ENCODE measurements around the gene ALDH3B2. TPM values are rescaled to one million over a fixed set of nuclear protein-coding genes. Genes with fewer than 3 reads are reported as not detected.
A peak's percentile ranks its signal among the peaks of the same experiment; 100 is the strongest.

Gene ALDH3B2
- polyA plus RNA-seq, 3 donors: not detected

- Histone ChIP-seq H3K36me3 (replicated peaks in 1 of 2; ENCODE audit: control insufficient read depth in 1 of 2, insufficient read depth in 2 of 2, low read length in 2 of 2) (no peaks in the 10 kb centered on the region), H3K79me2 (ENCODE audit: insufficient read depth, low read length) (no peaks in the 10 kb centered on the region), H2AFZ (ENCODE audit: insufficient read depth, low read depth, low read length, poor library complexity, severe bottlenecking) (peak overlapping the region; percentile 79), H3K4me3 (replicated peaks in 1 of 3; ENCODE audit: low read depth in 2 of 3, low read length in 3 of 3) (peak overlapping the region; percentile 45 to 82 (median 45)), H4K20me1 (ENCODE audit: insufficient read depth, low read length) (no peaks in the 10 kb centered on the region), H3K27me3 (ENCODE audit: control insufficient read depth in 2 of 2, insufficient read depth in 2 of 2, low read length in 2 of 2) (peaks cover 0 to 20% of the 10 kb centered on the region in 2 donors), H3K9ac (ENCODE audit: insufficient read depth, low read length, poor library complexity, severe bottlenecking) (peak overlapping the region; percentile 67), H3K9me3 (replicated peaks in 1 of 2; ENCODE audit: control insufficient read depth in 1 of 2, insufficient read depth in 1 of 2, low read length in 2 of 2) (peaks cover 0 to 4% of the 10 kb centered on the region in 2 donors), H3K4me2 (replicated peaks; ENCODE audit: extremely low read depth, low read length, poor library complexity, severe bottlenecking) (peak overlapping the region; percentile 75), H3K27ac (ENCODE audit: low read depth in 1 of 2, low read length in 2 of 2) (no peak overlapping the region), H3K4me1 (ENCODE audit: control insufficient read depth in 1 of 2, insufficient read depth in 2 of 2, low read length in 2 of 2) (peaks cover 41 to 50% of the 10 kb centered on the region in 2 donors)
- Mint-ChIP-seq H3K4me1 (peaks cover 45% of the 10 kb centered on the region), H3K27ac (peak overlapping the region in 4 of 7 donors; percentile 20 to 86 (median 38)), H3K4me3 (peak overlapping the region; percentile 85 to 94), H3K36me3 (no peaks in the 10 kb centered on the region), H3K27me3 (ENCODE audit: low read depth in 3 of 3) (peaks cover 15 to 33% (median 29%) of the 10 kb centered on the region in 3 donors), H3K9me3 (peaks cover 0 to 9% (median 4%) of the 10 kb centered on the region in 7 donors)
- no peak for DNase-seq
- TF ChIP-seq CTCF (IDR thresholded peaks at IDR 0.05): no peak
- WGBS (ENCODE audit: insufficient coverage): 66% methylated on average over 21 of the region's 22 CpGs
- intact Hi-C loops (cut with micrococcal nuclease): no loop called here
These were observed 24.6 kb downstream of the ALDH3B2 start for GRCh38 chr11:67649634-67650510.

- H3K36me3 Mint-ChIP-seq: no peaks in the 10 kb centered on the region
- peak; percentile 48 to 69 (median 56) for DNase-seq
- peaks cover 2 to 5% of the 10 kb centered on the region in 2 donors for H3K9me3 ChIP-seq (replicated peaks in 1 of 2; ENCODE audit: control insufficient read depth in 1 of 2, insufficient read depth in 1 of 2, low read length in 2 of 2)
- no peaks in the 10 kb centered on the region for H3K36me3 ChIP-seq (replicated peaks in 1 of 2; ENCODE audit: control insufficient read depth in 1 of 2, insufficient read depth in 2 of 2, low read length in 2 of 2)
- peak overlapping the region in 1 of 3 experiments; percentile 82 for H3K4me3 ChIP-seq (replicated peaks in 1 of 3; ENCODE audit: low read depth in 2 of 3, low read length in 3 of 3)
- peak overlapping the region in 1 of 2 donors; percentile 67 for H3K4me3 Mint-ChIP-seq
- peaks cover 0 to 20% of the 10 kb centered on the region in 2 donors for H3K27me3 ChIP-seq (ENCODE audit: control insufficient read depth in 2 of 2, insufficient read depth in 2 of 2, low read length in 2 of 2)
- no peaks in the 10 kb centered on the region for H4K20me1 ChIP-seq (ENCODE audit: insufficient read depth, low read length)
- H3K9ac ChIP-seq (ENCODE audit: insufficient read depth, low read length, poor library complexity, severe bottlenecking): no peak overlapping the region
- H3K4me1 ChIP-seq (ENCODE audit: control insufficient read depth in 1 of 2, insufficient read depth in 2 of 2, low read length in 2 of 2): peaks cover 41 to 50% of the 10 kb centered on the region in 2 donors
- 5% methylated on average over 9 of the region's 12 CpGs for WGBS (ENCODE audit: insufficient coverage)
- H3K4me2 ChIP-seq (replicated peaks; ENCODE audit: extremely low read depth, low read length, poor library complexity, severe bottlenecking): peak overlapping the region; percentile 75
- peaks cover 15 to 33% (median 29%) of the 10 kb centered on the region in 3 donors for H3K27me3 Mint-ChIP-seq (ENCODE audit: low read depth in 3 of 3)
- no peak overlapping the region for H3K27ac ChIP-seq (ENCODE audit: low read depth in 1 of 2, low read length in 2 of 2)
- H3K4me1 Mint-ChIP-seq: peaks cover 45% of the 10 kb centered on the region
- peak overlapping the region; percentile 17 for H2AFZ ChIP-seq (ENCODE audit: insufficient read depth, low read depth, low read length, poor library complexity, severe bottlenecking)
- peak overlapping the region in 1 of 7 donors; percentile 40 for H3K27ac Mint-ChIP-seq
- peaks cover 2 to 11% (median 4%) of the 10 kb centered on the region in 7 donors for H3K9me3 Mint-ChIP-seq
- intact Hi-C loops (cut with micrococcal nuclease): no loop called here
- no peaks in the 10 kb centered on the region for H3K79me2 ChIP-seq (ENCODE audit: insufficient read depth, low read length)
- TF ChIP-seq CTCF (IDR thresholded peaks at IDR 0.05): no peak
These were observed 25.4 kb downstream of the ALDH3B2 start for GRCh38 chr11:67648796-67649613.
